Thyroid gland (tissue), 4 donors: ENCODE data around the gene DSCAM. TPM values are rescaled to one million over a fixed set of nuclear protein-coding genes. Genes with fewer than 3 reads are reported as not detected.

ENCODE experiments used
- DNase-seq, 2 donors: peaks; one replicate each; pipeline ENCODE4 v3.0.0-alpha.2; 2019
- H3K27ac ChIP-seq, 3 donors: fragments of 200-600 bp; sonication (generic); 1 replicate in 2 of 3; 2 replicates in 1 of 3; pipeline ENCODE4 v1.5.1; 2016 to 2019; ENCODE audit warnings: mild to moderate bottlenecking in 1 of 3, moderate library complexity in 1 of 3
- H3K27me3 ChIP-seq: fragments of 200-600 bp; sonication (generic); one replicate; pipeline ENCODE4 v1.5.1; 2019
- H3K36me3 ChIP-seq, 2 donors: fragments of 200-600 bp; sonication (generic); one replicate each; pipeline ENCODE4 v1.5.1; 2016 to 2019
- H3K4me1 ChIP-seq, 2 donors: fragments of 200-600 bp; sonication (generic); one replicate each; pipeline ENCODE4 v1.5.1; 2017 to 2019
- H3K4me3 ChIP-seq, 3 donors: fragments of 200-600 bp; sonication (generic); replicated peaks in 1 of 3; 1 replicate in 2 of 3; 2 replicates in 1 of 3; pipeline ENCODE4 v1.5.1; 2016; ENCODE audit warnings: mild to moderate bottlenecking in 1 of 3
- H3K9me3 ChIP-seq: fragments of 200-600 bp; sonication (generic); one replicate; pipeline ENCODE4 v1.5.1; 2017
- POLR2A ChIP-seq, 2 donors: fragments of 450-650 bp; IDR thresholded peaks; one replicate each; pipeline ENCODE4 v1.6.1; 2017; ENCODE audit warnings: antibody characterized with exemption in 2 of 2, mild to moderate bottlenecking in 2 of 2, moderate library complexity in 1 of 2
- WGBS, 2 donors: methylation state at CpG; one replicate each; pipeline ENCODE4 v1.1.5; 2017; 5-methylcytosine and 5-hydroxymethylcytosine counted together
- intact Hi-C: fragments of 100-400 bp; cut with DNase I; formaldehyde crosslinking; loops from one replicate; pipeline ENCODE4 v1.15.1; 2023
- total RNA-seq, 4 donors: library from RNA; depleted of rRNA; stranded (reverse); fragments of >200 nt; gene quantifications; one replicate each; pipeline ENCODE4 v1.2.3, GENCODE V29; 2016
- TF ChIP-seq, protein P1 (sequence below), 6 experiments: fragments of 200-600 bp in 3 of 6; fragments of 450-650 bp in 3 of 6; sonication (generic) in 3 of 6; IDR thresholded peaks; one replicate each; pipeline ENCODE4 v1.5.1; 2016 to 2019; ENCODE audit warnings: antibody characterized with exemption in 6 of 6, mild to moderate bottlenecking in 2 of 6, inconsistent platforms in 1 of 6, moderate library complexity in 1 of 6

Gene DSCAM
- total RNA-seq, 4 donors from 2014 or later = 0.20 TPM; not detected in 3

- no peaks in the 10 kb centered on the region for H3K36me3 ChIP-seq
- TF ChIP-seq, protein P1, sequence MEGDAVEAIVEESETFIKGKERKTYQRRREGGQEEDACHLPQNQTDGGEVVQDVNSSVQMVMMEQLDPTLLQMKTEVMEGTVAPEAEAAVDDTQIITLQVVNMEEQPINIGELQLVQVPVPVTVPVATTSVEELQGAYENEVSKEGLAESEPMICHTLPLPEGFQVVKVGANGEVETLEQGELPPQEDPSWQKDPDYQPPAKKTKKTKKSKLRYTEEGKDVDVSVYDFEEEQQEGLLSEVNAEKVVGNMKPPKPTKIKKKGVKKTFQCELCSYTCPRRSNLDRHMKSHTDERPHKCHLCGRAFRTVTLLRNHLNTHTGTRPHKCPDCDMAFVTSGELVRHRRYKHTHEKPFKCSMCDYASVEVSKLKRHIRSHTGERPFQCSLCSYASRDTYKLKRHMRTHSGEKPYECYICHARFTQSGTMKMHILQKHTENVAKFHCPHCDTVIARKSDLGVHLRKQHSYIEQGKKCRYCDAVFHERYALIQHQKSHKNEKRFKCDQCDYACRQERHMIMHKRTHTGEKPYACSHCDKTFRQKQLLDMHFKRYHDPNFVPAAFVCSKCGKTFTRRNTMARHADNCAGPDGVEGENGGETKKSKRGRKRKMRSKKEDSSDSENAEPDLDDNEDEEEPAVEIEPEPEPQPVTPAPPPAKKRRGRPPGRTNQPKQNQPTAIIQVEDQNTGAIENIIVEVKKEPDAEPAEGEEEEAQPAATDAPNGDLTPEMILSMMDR (IDR thresholded peaks at IDR 0.05) = no peak
- TF ChIP-seq POLR2A (IDR thresholded peaks at IDR 0.05) = no peak
- no peaks in the 10 kb centered on the region for H3K4me1 ChIP-seq
- H3K9me3 ChIP-seq = no peaks in the 10 kb centered on the region
- H3K27ac ChIP-seq = no peak overlapping the region
- WGBS, 2 donors = 81 to 85% methylated on average over 17 of the region's 17 CpGs
- H3K27me3 ChIP-seq = no peaks in the 10 kb centered on the region
- H3K4me3 ChIP-seq = no peak overlapping the region
- DNase-seq = no peak
- intact Hi-C loops = no loop called here
Observed at GRCh38 chr21:40638466-40639251, 208.3 kb downstream of the DSCAM start.

- intact Hi-C loops = no loop called here
Observed at GRCh38 chr21:40636026-40636425, 210.9 kb downstream of the DSCAM start.

DNA sequence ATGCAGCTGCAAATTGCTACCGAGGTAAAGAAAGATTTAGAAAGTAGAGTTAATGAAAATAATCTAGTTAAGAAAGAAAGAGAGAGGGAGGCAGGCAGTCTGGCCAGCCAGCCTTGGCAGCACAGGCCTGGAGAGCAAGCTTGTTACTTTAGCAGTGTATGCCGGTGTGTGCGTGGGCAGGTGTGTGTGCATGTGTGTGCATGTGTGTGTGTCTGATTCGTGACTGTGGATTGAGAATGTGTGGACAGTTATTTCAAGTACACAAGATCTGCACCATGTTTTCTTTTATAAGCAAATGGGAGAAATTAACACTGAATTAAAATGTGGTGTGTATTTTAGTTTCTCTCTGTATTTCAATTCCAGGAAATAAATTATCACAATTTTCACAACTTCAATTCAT lies 211.6 kb downstream of the DSCAM start:
- WGBS, 2 donors = 47 to 50% methylated on average over 4 of the region's 4 CpGs
- intact Hi-C loops = no loop called here
- no peaks in the 10 kb centered on the region for H3K9me3 ChIP-seq
- no peaks in the 10 kb centered on the region for H3K36me3 ChIP-seq
- H3K4me1 ChIP-seq = no peaks in the 10 kb centered on the region
- no peaks in the 10 kb centered on the region for H3K27me3 ChIP-seq
- no peak overlapping the region for H3K27ac ChIP-seq
- DNase-seq = no peak
- no peak overlapping the region for H3K4me3 ChIP-seq
- TF ChIP-seq, protein P1 (IDR thresholded peaks at IDR 0.05) = no peak
- no peak for TF ChIP-seq POLR2A (IDR thresholded peaks at IDR 0.05)

More at GRCh38 chr21:40636026-40636425, 210.9 kb downstream of the DSCAM start:
- Histone ChIP-seq H3K36me3 (no peaks in the 10 kb centered on the region), H3K9me3 (no peaks in the 10 kb centered on the region), H3K4me1 (no peaks in the 10 kb centered on the region), H3K4me3 (no peak overlapping the region), H3K27me3 (no peaks in the 10 kb centered on the region), H3K27ac (no peak overlapping the region)
- TF ChIP-seq, protein P1 (IDR thresholded peaks at IDR 0.05) = no peak
- no peak for TF ChIP-seq POLR2A (IDR thresholded peaks at IDR 0.05)
- DNase-seq = no peak
- WGBS, 2 donors = 82 to 86% methylated on average over 9 of the region's 9 CpGs

- intact Hi-C loops = no loop called here
- no peak overlapping the region for H3K27ac ChIP-seq
- H3K9me3 ChIP-seq = no peaks in the 10 kb centered on the region
- H3K36me3 ChIP-seq = no peaks in the 10 kb centered on the region
- TF ChIP-seq POLR2A (IDR thresholded peaks at IDR 0.05) = no peak
- TF ChIP-seq, protein P1 (IDR thresholded peaks at IDR 0.05) = no peak
- H3K4me1 ChIP-seq = no peaks in the 10 kb centered on the region
- H3K27me3 ChIP-seq = no peaks in the 10 kb centered on the region
- no peak overlapping the region for H3K4me3 ChIP-seq
- WGBS, 2 donors = 89 to 90% methylated on average over 6 of the region's 6 CpGs
- no peak for DNase-seq
Observed at GRCh38 chr21:40634141-40634540, 212.8 kb downstream of the DSCAM start.

- H3K27me3 ChIP-seq = no peaks in the 10 kb centered on the region
- no peaks in the 10 kb centered on the region for H3K4me1 ChIP-seq
- H3K27ac ChIP-seq = no peak overlapping the region
- 89% methylated on average over 9 of the region's 9 CpGs for WGBS, 2 donors
- H3K4me3 ChIP-seq = no peak overlapping the region
- no peaks in the 10 kb centered on the region for H3K9me3 ChIP-seq
- intact Hi-C loops = no loop called here
- H3K36me3 ChIP-seq = no peaks in the 10 kb centered on the region
- TF ChIP-seq, protein P1 (IDR thresholded peaks at IDR 0.05) = no peak
- no peak for TF ChIP-seq POLR2A (IDR thresholded peaks at IDR 0.05)
- no peak for DNase-seq
Observed at GRCh38 chr21:40633048-40633447, 213.9 kb downstream of the DSCAM start.
